Ramos (cell line): ENCODE results near the gene NFKB2.

Source experiments
- in situ Hi-C: fragments of 300-500 bp; cut with MboI; formaldehyde crosslinking; loops from one replicate; pipeline ENCODE4 v1.14.3; 2022; ENCODE audit warnings: low sequenced_read_pairs; ENCODE audit not compliant: unreplicated experiment

NFKB2 gene

DNA sequence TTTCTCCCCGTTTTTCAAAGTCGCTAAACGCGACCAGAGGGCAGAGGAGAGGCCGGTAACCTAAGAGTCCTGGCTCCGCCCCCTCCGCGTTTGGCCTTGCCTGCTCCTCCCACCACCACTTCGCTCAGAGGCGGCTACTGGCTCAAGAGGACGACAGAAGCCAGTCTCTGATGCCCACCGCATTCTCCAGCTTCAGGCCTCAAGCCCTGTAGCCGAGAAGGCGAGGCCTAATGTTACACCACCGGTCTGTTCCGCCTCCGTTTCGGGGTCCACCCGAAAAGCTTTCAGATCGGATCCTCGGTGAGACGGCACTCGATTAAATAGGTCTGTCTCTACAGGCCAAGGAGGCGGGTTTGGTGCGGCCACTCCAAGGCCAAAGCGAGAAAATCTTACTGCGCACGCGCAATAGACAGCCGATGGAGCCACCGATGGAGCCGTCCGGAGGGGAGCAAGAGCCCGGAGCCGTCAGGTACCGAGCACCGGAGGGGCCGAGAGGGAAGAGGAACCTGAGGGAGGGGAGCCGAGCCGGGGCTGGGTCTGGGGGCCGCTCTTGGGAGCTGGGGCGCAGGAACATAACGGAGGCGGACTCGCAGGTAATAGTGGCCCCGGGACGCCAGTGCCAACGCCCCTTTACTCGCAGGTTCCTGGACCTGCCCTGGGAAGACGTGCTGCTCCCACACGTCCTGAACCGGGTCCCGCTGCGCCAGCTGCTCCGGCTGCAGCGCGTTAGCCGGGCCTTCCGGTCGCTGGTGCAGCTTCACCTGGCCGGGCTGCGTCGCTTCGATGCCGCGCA lies 25.4 kb downstream of the NFKB2 start, which contains the start of gene FBXL15:
TSS of gene FBXL15 (plus strand) at position 123 of the 793 bp plus-strand sequence. CDS start at position 417, 294 bp downstream.
- in situ Hi-C loops: no loop called here

DNA sequence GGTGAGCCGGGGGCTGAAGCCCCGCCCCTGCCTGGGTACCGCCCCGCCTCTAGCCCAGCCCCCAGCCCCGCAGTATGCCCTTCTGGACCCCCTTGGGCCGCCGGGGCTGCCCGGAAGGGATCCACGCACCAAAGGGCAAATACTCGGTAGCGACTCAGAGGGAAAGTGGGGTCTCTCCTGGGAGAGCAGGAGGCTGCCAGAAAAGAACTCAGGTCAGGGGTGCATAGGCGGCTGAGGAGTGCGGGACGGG lies 25.9 kb downstream of the NFKB2 start:
- in situ Hi-C loops: no loop called here

DNA sequence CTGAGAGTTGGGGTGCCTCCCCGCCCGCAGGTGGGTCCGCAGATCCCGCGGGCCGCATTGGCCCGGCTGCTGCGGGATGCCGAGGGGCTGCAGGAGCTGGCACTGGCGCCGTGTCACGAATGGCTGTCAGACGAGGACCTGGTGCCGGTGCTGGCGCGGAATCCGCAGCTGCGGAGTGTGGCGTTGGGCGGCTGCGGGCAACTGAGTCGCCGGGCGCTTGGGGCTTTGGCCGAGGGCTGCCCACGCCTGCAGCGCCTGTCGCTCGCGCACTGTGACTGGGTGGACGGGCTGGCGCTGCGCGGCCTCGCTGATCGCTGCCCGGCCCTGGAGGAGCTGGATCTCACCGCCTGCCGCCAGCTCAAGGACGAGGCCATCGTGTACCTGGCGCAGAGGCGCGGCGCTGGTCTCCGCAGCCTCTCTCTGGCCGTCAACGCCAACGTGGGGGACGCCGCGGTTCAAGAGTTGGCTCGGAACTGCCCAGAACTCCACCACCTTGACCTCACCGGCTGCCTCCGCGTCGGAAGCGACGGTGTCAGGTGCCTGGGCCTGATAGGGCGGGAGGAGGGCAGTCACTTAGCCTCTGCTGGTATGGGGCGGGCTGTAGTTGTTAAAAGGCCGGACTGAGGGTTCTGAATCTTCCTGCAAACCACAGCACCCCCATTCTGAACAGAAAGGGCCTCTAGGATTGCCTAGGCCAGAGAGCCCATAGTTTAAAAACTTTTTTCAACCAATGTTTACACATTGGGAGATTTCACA lies 26.4 kb downstream of the NFKB2 start:
- in situ Hi-C loops: no loop called here

DNA sequence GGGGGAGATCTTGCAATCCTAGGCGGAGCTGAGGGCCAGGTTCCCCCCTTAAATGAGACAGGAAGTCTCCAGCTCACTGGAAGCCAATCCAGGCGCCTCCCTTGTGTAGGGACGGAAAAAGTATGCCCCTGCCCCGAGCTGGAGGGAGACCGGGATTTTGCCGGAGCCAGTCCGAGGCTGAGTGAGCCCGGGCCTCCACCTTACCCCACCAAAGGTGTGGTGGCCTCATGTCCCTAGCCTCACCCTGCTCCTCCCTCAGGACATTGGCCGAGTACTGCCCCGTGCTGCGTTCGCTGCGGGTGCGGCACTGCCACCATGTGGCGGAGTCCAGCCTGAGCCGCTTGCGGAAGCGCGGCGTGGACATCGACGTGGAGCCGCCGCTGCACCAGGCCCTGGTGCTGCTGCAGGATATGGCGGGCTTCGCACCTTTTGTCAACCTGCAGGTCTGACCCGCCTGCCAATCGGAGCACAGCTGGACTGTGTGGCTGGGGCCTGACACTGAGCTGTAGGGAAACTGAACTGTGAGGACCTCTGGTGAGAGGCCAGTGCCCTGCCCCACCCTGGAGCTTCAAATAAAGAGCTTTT lies 27.1 kb downstream of the NFKB2 start:
- in situ Hi-C loops: no loop called here

DNA sequence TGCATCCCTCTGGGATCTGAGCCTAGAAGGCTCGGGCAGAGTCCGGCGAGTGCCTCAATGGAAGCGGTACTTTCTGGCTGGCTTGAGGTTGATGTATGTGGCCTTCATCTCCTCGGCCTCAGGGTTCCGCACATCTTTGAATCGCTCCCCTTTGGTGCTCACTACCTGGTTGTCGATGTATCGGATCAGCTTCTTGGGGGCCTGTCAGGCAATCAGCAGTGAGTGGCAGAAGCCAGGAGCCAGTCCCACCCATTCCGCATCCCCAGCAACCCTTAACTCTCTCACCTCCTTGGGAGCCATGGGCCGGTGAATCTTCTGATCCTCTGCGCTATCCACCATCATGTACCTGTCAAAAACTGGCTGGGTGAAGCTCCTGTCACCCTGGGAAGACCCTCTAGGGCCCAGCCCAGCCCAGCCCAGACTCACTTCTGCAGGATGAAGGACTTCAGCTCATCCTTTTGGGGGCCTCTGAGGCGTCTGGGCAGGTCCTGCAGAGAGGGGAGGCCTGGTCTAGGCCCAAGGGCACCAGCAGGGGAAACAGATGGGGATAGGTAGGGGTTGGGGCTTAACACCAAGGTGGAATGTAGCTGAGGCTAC lies 28.0 kb downstream of the NFKB2 start:
- in situ Hi-C loops: no loop called here

DNA sequence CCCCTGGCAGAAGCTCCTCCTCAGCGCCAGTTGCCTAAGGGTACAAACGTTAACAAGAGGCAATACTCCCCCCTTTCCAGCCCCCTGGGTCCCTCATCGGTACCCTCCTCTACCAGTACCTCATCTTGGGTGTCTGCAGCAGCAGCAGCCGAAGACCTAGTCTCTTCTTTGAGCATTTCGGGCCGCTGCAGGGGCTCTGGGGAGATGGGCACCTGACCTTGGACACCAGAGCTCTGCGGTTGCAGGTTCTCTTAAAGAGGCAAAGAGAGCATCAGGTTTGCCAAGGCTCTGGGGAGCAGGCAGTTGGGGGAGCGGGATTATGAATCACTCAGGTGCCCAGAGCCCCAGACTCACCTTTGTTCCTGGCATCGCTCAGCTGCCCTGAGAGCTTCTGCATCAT lies 28.6 kb downstream of the NFKB2 start:
- in situ Hi-C loops: no loop called here

DNA sequence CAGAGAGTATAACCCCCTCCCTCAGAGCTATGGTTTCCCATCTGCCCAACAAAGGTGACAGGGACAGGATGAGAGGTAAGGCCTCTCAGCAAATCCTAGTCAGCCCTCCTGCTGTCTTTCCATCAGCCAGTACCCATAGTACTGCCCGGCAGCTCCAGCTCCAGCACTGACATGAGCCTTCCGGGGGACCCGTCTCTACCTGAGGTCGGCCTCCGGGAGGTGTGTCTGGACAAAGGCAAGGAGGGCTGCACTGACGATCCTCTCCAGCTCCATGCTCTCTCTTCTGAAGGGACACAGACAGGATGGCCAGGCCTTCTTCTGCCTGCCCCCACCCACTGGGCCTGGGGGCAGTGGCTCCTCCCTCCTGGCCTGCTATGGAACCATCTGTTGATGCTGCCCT lies 29.4 kb downstream of the NFKB2 start:
- in situ Hi-C loops: no loop called here

DNA sequence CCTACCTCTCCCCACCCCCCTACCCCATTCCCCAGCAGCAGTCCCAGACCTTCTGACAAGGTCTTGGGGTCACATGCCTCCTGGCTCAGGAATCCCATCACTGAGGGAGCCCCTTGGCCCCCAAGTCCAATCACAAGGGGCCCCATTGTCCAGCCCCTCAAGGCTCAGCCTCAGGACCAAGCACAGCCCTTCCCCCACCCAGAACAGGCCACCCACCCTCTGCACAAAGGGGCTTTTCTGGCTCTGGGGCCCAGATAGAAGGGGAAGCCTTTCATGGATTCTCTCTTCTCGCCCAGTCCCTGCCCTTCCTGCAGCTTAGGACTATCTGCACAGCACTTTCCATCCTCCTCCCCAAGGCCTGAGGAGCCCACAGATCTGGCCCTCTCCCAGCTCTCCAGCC lies 29.9 kb downstream of the NFKB2 start:
- in situ Hi-C loops: no loop called here

DNA sequence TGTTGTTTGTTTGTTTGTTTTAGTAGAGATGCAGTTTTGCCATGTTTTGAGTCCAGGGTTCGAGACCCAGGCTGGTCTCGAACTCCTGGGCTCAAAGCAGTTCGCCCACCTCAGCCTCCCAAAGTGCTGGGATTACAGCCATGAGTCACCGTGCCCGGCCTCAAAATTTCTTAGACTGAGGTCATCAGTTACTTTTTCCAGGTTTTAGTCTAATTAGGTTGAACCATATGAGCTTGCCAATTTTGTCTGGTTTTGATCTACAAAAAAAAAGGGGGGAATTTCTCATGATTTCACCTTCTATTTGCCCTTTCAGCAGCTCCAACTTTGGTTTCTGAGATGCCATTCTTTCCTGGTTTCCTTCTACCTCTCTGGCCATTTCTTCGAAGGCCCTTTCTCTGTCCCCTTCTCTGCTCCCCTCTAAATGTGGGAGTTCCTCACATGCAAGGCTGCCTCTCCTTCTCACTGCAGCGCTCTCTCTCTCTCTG lies 31.3 kb downstream of the NFKB2 start:
- in situ Hi-C loops: no loop called here

DNA sequence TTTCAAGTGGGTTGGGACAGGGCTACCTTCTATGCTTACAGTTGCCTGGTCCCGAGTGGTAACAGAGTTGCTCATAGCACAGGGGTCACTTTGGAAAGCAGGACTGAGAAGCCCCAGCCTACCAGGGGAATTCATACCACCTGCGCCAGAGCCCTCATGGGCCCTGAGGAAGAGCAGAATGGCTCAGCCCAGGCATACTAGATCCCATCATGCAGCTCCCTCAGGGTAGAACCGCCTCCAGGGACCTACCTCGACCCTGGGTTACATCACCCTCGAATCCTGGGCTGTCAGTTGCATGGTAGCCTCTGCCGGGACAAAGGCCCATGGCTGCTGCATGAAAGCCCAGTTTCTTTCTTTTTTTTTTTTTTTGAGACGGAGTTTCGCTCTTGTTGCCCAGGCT lies 34.0 kb downstream of the NFKB2 start:
- in situ Hi-C loops: no loop called here

DNA sequence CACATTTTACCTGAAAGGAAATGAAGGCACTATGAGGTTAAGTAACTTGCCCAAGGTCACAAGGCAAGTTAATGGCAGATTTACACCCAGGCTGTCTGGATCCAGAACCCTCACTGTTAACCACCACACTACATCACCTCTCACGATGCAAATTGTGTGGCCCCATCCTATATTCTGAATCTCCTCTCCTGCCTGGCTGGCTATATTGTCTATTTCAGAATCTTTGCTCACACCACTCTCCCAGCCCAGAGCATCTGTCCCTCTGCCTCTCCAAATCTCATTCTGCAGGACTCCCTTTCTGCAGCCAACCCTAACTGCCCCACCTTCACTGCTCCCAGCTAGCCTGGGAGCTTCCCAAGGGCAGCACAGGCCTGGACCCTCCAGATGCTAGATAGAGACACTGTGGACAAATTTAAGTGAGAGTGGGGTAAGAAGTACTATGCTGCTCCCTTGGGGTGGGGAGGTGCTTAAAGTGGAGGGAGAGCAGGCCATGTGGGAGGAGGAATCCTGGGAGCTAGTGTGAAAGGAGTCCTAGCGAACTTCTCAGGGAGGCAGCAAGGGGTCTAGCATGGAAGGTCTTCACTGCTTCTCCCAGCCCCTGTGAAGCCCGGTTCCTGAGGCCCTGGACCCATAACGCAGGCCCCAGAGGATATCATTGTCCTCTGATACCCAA lies 36.1 kb downstream of the NFKB2 start:
- in situ Hi-C loops: no loop called here

DNA sequence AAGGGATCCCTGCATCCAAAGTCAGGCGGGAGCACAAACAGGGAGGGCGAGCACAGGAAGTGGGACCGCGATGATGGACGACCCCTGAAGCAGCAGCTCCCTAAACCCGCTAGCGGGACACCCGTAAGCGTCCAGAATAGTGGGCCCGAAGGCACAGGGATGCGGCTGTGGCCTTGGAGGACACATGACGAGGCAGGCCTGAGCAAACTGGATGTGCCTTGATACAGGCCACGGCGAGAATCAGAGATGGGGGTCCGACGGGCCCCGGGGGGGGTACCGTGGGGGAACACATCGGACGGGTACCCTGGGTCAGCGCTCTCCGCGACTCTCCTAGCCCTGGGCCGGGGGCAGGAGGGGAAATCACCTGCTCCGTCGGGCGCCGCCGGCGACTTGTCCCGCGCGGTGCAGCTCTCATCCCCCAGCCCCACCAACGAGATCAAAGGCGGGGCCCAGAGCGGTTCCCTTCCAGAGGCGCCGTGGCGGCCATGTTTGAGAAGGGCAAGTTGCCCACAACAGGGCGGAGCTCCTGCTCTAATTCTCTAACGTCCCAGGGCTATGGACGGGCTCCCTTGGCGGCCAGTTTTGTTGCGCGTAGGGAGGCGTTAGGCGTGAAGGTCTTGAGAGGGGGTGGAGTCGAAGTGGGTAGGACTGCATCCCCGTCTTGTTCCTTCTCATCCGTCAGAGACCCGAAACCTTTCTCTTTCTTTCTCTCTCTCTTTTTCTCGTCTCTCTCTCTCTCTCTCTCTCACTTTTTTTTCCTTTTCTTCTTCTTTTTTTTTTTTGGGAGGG lies 36.9 kb downstream of the NFKB2 start, which contains the start of gene CUEDC2:
TSS of gene CUEDC2 (minus strand) at position 413 of the 789 bp plus-strand sequence. CDS start 7,386 bp downstream, outside the sequence.
- in situ Hi-C loops: no loop called here

DNA sequence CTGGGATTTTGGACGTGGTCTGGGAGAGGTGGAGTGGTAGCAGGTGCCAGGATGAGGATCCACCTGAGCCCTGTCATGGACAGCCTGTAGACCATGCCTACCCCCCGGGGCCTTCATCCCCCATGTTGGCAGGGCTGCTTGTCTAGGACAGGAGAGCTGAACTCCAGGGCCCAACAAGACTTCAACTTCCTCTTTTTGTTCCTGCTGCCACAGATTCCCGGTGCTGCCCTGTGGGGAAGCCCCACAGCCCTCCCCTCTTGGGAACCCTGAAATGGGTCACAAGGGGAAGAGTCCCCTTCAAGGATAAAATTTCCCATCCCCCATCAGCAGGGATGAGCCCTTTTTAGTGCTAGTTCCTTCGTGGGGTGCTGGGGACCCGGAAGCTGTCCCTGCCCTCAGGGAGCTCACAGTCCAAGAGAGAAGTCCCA lies 38.1 kb downstream of the NFKB2 start:
- in situ Hi-C loops: no loop called here

DNA sequence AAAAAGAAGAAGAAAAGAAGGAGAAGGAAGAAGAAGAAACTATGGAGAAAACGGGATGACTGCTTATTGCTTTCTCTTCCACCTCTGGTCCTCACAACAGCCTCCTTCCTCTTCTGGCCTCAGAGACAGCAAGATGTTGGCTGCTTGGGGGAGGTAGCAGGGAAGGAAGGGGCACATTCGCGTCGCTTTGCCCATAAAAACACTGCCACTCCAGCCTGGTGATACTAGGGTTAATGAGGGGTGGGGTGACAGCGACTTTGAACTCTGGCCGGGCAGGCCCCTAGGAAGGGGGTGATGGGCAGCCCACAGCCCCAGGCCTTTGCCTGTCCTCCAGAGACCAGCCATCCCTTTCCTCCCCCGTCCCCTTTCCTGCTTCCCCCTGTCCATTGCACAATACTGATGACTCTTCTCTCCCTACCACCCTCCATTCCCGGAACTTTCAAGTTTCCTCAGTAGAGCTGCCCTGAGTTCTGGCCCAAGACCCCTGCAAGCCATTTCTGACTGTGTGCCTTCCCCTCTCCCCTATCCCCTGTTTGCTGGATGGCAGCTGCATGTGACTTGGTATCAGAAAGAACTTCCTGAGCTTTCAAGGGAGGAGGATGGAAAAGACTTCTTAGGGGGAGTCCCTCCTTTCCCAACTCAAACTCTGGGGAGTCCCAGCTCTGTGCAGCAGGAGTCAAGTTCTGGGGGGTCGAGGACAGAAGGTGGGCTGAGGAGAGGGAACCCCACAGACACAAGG lies 39.1 kb downstream of the NFKB2 start:
- in situ Hi-C loops: no loop called here

DNA sequence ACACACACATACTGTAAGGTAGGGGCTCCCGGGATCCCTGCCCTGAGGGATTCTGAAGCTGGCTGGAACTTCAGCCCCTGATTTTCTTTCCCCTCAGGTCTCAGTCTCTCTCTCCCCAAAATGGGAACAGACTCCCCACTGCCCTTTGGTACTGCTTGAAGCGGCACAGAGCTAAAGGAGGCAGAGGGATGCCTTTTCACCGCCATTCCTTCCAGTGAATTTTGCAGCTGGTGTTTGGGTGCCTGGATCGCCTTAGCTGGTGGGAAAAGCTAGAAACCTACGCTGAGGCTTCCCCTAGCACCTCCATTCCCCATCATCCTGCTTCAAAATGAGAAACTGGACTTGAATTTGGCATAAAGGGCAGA lies 39.6 kb downstream of the NFKB2 start:
- in situ Hi-C loops: no loop called here

DNA sequence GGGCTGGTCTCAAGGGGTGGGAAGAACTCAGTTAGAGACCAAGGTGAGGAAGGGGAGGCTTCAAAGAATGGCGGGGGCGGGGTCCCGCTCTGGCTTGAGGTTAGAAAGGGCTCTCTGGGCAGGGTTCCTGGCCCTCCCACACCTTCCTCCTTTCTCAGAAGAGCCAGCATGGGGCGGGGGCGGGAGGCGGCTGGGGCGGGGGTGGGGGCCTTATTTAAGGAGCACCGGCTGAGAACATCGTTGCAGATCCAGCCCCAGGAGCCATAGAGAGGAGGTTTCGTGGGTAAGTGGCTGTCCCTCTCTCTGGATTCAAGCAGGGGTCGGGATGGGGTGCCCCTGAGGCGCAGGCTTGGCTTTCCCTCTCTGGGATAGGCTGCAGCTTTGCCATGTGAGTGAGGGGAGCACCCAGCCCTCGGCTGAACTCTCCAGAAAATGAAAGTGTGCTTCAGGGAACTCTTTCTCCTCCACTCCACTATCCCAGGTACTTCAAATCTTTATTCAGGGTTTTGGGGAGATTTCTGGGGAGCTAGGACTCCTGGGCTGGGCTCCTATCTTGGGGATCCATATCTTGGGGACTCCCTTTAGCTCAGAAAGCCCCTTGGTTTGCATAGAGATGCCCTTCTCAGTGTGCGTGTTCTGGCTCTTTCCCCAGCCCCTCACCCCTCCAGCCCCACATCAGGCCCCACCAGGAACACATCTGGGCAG lies 40.2 kb downstream of the NFKB2 start:
- in situ Hi-C loops: no loop called here

DNA sequence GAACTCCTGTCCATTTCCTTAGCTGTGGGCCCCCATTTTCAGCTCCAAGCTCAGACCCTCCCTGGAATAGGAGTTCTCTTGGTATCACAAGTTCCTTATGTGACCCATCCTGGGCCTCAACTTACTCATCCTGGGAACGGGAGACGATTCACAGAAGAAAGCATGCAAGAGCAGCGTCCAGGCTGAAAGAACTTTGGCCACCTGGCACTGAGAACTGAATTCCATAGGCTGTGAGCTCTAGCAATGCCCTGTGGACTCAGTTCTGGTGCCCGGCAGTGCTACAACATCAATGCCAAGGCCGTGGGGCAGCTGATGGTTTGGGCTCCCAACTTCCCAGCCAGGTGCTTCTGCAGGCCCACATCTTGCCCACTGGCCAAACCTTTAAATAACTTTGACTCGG lies 40.8 kb downstream of the NFKB2 start:
- in situ Hi-C loops: no loop called here

DNA sequence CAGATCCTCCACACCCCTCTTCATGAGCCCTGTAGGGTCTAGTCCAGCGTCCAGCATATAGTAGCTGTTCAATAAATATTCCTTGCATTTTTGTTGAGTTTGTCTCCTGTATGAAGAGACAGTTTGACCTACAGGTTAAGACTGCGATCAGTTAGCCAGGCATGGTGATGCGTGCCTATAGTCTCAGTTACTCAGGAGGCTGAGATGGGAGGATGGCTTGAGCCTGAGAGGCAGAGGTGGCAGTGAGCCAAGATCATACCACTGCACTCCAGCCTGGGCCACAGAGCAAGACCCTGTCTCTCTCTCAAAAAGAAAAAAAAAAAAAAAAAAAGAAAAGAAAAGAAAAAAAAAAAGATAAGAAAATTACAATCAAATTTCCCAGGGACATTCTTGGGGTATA lies 42.0 kb downstream of the NFKB2 start:
- in situ Hi-C loops: no loop called here
